ENCODE measurements around the gene IGLL1.
"Not testable (repeated sequence)": the region's sequence is repeated elsewhere in the genome, so short reads cannot be mapped to it uniquely, and the experiment has no call there.

IGLL1 gene

DNA sequence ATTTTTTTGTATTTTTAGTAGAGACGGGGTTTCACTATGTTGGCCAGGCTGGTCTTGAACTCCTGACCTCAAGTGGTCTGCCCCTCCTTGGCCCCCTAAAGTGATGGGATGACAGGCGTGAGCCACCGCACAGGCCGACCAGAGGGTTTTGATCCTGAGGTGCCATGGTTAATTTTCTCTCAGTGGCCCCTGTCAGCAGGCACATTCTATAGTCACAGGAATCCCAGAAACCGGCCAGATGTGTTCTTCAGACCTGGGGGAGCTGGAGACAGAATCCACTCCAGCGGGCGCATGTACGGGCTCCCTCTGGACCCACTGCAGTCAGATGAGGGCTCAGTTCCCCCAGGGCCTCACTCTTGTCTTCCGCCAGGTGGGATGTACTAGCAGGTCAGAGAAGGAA is 17.0 kb downstream of the IGLL1 start:
- Mint-ChIP-seq H3K9me3 (no peaks in the 10 kb centered on the region), H3K27me3 (peaks cover 50% of the 10 kb centered on the region), H3K36me3 (ENCODE audit: low read depth) (no peaks in the 10 kb centered on the region), H3K4me3 (no peak overlapping the region), H3K4me1 (ENCODE audit: low read depth) (peaks cover 9% of the 10 kb centered on the region), H3K27ac (no peak overlapping the region)
- intact Hi-C loops (cut with micrococcal nuclease): no loop called here

GRCh38 chr22:23562186-23562585 is 17.9 kb downstream of the IGLL1 start:
- Mint-ChIP-seq H3K27me3 (peaks cover 42% of the 10 kb centered on the region), H3K9me3 (no peaks in the 10 kb centered on the region), H3K36me3 (ENCODE audit: low read depth) (no peaks in the 10 kb centered on the region), H3K4me1 (ENCODE audit: low read depth) (peaks cover 9% of the 10 kb centered on the region), H3K4me3 (no peak overlapping the region), H3K27ac (no peak overlapping the region)
- intact Hi-C loops (cut with micrococcal nuclease): no loop called here

- H3K4me3 Mint-ChIP-seq; H3K4me1 Mint-ChIP-seq (ENCODE audit: low read depth); intact Hi-C loops (cut with micrococcal nuclease); H3K9me3 Mint-ChIP-seq; H3K36me3 Mint-ChIP-seq (ENCODE audit: low read depth); H3K27ac Mint-ChIP-seq: not testable (repeated sequence)
- H3K27me3 Mint-ChIP-seq: peaks cover 32% of the 10 kb centered on the region
Observed at GRCh38 chr22:23561025-23561510, 19.0 kb downstream of the IGLL1 start.

DNA sequence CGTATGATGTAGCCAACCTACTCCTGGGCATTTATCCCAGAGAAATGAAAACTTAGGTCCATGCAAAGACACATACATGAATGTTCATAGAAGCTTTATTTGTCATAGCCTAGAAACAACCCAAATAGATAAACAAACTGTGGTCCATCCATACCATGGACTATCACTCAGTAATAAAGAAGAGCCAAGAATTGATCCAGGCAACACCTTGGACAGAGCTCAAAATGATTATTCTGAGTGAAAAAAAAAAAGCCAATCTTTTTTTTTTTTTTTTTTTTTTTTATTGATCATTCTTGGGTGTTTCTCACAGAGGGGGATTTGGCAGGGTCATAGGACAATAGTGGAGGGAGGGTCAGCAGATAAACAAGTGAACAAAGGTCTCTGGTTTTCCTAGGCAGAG is 19.9 kb downstream of the IGLL1 start:
- H3K27ac Mint-ChIP-seq; H3K4me3 Mint-ChIP-seq; intact Hi-C loops (cut with micrococcal nuclease); H3K36me3 Mint-ChIP-seq (ENCODE audit: low read depth); H3K4me1 Mint-ChIP-seq (ENCODE audit: low read depth); H3K9me3 Mint-ChIP-seq: not testable (repeated sequence)
- peaks cover 24% of the 10 kb centered on the region for H3K27me3 Mint-ChIP-seq

- Mint-ChIP-seq H3K9me3 (no peaks in the 10 kb centered on the region), H3K36me3 (ENCODE audit: low read depth) (no peaks in the 10 kb centered on the region), H3K4me1 (ENCODE audit: low read depth) (no peaks in the 10 kb centered on the region), H3K4me3 (no peak overlapping the region), H3K27ac (no peak overlapping the region), H3K27me3 (peaks cover 4% of the 10 kb centered on the region)
- intact Hi-C loops (cut with micrococcal nuclease): no loop called here
Observed at GRCh38 chr22:23557467-23557866, 22.6 kb downstream of the IGLL1 start.

DNA sequence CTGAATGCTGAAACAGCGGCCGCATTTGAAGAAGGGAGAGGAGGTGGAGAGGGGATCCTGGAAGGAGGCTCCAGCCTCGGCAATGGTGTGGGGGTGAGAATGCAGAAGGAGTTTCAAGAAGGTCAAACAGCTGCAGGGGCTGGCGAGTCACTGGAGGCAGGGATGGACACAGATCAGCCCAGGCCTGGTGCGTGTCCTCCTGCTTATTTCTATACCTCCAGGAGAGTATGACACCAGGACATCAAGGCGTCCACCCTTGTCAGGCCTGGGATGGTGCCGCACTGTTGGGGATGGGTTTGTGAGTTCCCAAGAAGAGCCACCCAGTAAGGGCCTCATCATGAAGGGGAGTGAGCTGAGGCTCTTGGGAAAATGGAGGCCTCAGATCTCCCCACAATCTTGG is 23.1 kb downstream of the IGLL1 start:
- Mint-ChIP-seq H3K4me1 (ENCODE audit: low read depth) (no peaks in the 10 kb centered on the region), H3K4me3 (no peak overlapping the region), H3K27ac (no peak overlapping the region), H3K27me3 (peaks cover 4% of the 10 kb centered on the region), H3K9me3 (no peaks in the 10 kb centered on the region), H3K36me3 (ENCODE audit: low read depth) (no peaks in the 10 kb centered on the region)
- intact Hi-C loops (cut with micrococcal nuclease): no loop called here

GRCh38 chr22:23556026-23556620 is 24.0 kb downstream of the IGLL1 start:
- H3K27me3 Mint-ChIP-seq: peaks cover 3% of the 10 kb centered on the region
- H3K36me3 Mint-ChIP-seq (ENCODE audit: low read depth): no peaks in the 10 kb centered on the region
- intact Hi-C loops (cut with micrococcal nuclease): no loop called here
- no peak overlapping the region for H3K4me3 Mint-ChIP-seq
- no peaks in the 10 kb centered on the region for H3K4me1 Mint-ChIP-seq (ENCODE audit: low read depth)
- no peak overlapping the region for H3K27ac Mint-ChIP-seq
- H3K9me3 Mint-ChIP-seq: no peaks in the 10 kb centered on the region

GRCh38 chr22:23555118-23555517 is 25.0 kb downstream of the IGLL1 start:
- Mint-ChIP-seq H3K4me3 (no peak overlapping the region), H3K9me3 (no peaks in the 10 kb centered on the region), H3K27ac (no peak overlapping the region), H3K4me1 (ENCODE audit: low read depth) (no peaks in the 10 kb centered on the region), H3K27me3 (peaks cover 3% of the 10 kb centered on the region), H3K36me3 (ENCODE audit: low read depth) (no peaks in the 10 kb centered on the region)
- intact Hi-C loops (cut with micrococcal nuclease): no loop called here

DNA sequence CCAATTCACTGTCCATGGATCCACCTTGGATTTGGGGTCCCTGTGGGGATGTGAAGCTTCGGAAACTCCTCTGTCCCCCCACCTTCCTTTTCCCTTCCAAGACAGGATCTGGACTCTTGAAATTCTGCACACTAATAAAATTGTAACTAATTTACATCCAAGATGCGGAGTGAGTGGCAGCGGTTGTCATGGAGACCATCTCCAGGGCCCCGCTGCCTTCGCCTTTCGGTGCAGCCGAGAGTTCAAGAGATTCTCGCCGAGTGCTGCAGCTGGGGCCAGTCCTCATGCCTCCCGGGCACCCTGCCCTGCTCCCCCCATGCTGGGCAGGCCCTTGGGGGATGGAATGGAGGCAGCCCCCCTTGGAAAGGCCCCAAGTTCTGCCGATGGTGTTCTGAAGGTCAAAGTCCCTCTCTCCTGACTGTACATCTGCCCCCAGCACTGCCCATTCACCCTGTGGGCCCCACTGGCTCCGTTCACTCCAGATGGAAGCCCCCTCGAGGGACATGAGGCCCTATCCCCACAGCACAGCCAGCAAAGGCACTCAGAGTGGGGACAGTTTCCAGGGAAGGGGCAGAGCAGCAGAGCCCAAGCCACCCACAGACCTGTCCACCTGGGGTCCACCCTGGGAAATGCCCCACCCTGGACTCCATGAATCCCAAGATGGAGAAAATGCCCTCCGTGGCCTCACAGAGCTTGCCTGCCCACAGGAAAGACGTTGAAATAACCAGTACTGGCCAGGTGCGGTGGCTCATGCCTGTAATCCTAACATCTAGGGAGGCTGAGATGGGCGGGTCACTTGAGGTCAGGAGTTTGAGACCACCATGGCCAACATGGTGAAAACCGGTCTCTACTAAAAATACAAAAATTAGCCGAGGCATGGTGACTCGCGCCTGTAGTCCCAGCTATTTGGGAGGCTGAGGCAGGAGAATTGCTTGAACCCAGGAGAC is 25.9 kb downstream of the IGLL1 start:
- Mint-ChIP-seq H3K9me3 (no peaks in the 10 kb centered on the region), H3K36me3 (ENCODE audit: low read depth) (no peaks in the 10 kb centered on the region), H3K4me1 (ENCODE audit: low read depth) (no peaks in the 10 kb centered on the region), H3K27me3 (peaks cover 3% of the 10 kb centered on the region), H3K4me3 (no peak overlapping the region), H3K27ac (no peak overlapping the region)
- intact Hi-C loops (cut with micrococcal nuclease): no loop called here

DNA sequence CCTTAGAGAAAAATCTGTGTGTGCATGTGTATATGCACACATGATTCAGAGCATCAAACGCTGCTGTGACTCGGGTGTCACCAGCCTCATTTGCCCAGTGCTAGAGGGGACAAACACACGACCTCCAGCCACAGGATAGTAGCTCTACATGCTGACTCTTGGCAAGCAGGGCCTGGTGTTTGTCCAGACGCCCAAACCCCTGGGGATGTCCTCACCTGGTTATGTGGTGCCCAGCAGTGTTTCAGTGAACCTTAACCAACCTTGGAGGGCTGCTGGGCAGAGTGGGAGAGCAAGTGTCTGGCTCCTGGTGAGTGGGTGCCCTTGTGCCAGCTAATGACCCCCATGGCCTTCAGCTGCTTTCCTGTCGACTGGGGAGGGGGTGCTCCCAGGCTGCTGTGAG is 26.7 kb downstream of the IGLL1 start:
- Mint-ChIP-seq H3K9me3 (no peaks in the 10 kb centered on the region), H3K36me3 (ENCODE audit: low read depth) (no peaks in the 10 kb centered on the region), H3K4me3 (no peak overlapping the region), H3K27me3 (peaks cover 2% of the 10 kb centered on the region), H3K4me1 (ENCODE audit: low read depth) (no peaks in the 10 kb centered on the region), H3K27ac (no peak overlapping the region)
- intact Hi-C loops (cut with micrococcal nuclease): no loop called here

DNA sequence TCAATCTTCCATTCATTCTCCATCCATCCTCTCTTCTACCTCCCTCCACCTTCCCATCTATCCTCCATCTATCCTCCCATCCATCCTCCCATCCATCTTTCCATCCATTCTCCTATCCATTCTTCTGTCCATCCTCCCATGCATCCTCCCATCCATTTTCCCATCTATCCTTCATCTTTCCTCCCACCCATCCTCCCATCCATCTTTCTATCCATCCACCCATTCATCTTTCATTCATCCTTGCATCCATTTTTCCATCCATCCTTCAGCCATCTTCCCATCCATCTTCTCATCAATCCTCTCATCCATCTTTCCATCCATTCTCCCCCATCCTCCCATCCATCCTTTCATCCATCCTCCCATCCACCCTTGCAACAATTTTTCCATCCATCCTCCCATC is 27.5 kb downstream of the IGLL1 start:
- Mint-ChIP-seq H3K27ac (no peak overlapping the region), H3K9me3 (peaks cover 4% of the 10 kb centered on the region), H3K36me3 (ENCODE audit: low read depth) (no peaks in the 10 kb centered on the region), H3K4me3 (no peak overlapping the region), H3K27me3 (no peaks in the 10 kb centered on the region), H3K4me1 (ENCODE audit: low read depth) (no peaks in the 10 kb centered on the region)
- intact Hi-C loops (cut with micrococcal nuclease): no loop called here

GRCh38 chr22:23551385-23551784 is 28.7 kb downstream of the IGLL1 start:
- intact Hi-C loops (cut with micrococcal nuclease): no loop called here
- Mint-ChIP-seq H3K27ac (no peak overlapping the region), H3K27me3 (no peaks in the 10 kb centered on the region), H3K9me3 (peaks cover 8% of the 10 kb centered on the region), H3K4me3 (no peak overlapping the region), H3K36me3 (ENCODE audit: low read depth) (no peaks in the 10 kb centered on the region), H3K4me1 (ENCODE audit: low read depth) (no peaks in the 10 kb centered on the region)

DNA sequence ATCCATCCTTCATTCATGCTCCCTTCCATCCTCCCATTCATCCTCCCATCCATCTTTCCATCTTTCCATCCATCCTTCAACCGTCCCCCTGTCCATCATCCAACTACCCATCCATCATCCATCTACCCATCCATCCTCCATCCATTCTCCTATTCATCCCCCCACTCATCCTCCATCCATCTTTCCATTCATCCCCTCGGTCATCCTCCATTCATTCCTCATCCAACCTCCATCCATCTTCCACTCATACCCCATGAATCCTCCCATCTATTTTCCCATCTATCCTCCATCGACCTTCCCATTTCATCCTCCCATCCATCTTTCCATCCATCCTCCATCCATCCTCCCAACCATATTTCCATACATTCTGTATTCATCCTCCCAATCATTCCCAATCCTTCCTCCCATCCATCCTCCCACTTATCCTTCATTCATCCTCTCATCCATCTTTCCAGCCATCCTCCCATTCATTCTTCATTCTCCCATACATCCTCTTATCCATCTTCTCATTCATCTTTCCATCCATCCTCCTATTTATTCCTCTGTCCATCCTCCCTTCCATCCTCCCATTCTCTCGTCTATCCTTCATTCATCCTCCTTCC is 29.9 kb downstream of the IGLL1 start:
- peaks cover 8% of the 10 kb centered on the region for H3K9me3 Mint-ChIP-seq
- no peaks in the 10 kb centered on the region for H3K27me3 Mint-ChIP-seq
- H3K36me3 Mint-ChIP-seq (ENCODE audit: low read depth): no peaks in the 10 kb centered on the region
- H3K4me1 Mint-ChIP-seq (ENCODE audit: low read depth): no peaks in the 10 kb centered on the region
- intact Hi-C loops (cut with micrococcal nuclease): no loop called here
- H3K4me3 Mint-ChIP-seq: no peak overlapping the region
- H3K27ac Mint-ChIP-seq: no peak overlapping the region

DNA sequence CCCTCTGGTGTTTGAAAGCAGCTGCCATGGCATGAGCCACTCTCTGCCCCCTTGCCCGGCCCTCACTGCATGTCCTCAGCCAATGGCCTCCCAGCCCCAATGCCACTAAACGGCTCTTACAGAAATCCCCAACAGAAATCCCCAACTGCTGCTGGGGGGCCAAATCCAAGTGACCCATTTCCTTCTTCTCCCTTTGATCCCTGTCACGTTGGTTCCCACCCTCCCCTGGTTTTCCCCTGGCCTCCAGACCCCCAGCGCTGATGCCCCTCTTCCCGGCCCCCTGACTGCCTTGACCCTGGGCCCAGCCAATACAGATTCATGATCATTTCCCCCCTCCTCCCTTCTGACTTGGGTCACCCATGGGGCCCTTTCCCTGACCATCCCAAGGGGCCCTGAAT is 30.9 kb downstream of the IGLL1 start:
- H3K9me3 Mint-ChIP-seq: peaks cover 8% of the 10 kb centered on the region
- H3K36me3 Mint-ChIP-seq (ENCODE audit: low read depth): no peaks in the 10 kb centered on the region
- H3K4me3 Mint-ChIP-seq: no peak overlapping the region
- intact Hi-C loops (cut with micrococcal nuclease): no loop called here
- H3K27me3 Mint-ChIP-seq: no peaks in the 10 kb centered on the region
- no peaks in the 10 kb centered on the region for H3K4me1 Mint-ChIP-seq (ENCODE audit: low read depth)
- H3K27ac Mint-ChIP-seq: no peak overlapping the region
